K562 treated with DMSO at 1 percent for 24 hours (cell line): ENCODE results near the gene NLRP12. TPM values are rescaled to one million over a fixed set of nuclear protein-coding genes. Genes with fewer than 3 reads are reported as not detected.

ENCODE experiments used
- total RNA-seq: library from RNA; unstranded; fragments of 300-600 nt; gene quantifications from 2 replicates; pipeline ENCODE4 v1.2.3, GENCODE V29; 2022; ENCODE audit warnings: low read depth; ENCODE audit not compliant: insufficient read depth

The NLRP12 gene
- total RNA-seq, result 0.17 and 0.29 TPM in 2 replicates

DNA sequence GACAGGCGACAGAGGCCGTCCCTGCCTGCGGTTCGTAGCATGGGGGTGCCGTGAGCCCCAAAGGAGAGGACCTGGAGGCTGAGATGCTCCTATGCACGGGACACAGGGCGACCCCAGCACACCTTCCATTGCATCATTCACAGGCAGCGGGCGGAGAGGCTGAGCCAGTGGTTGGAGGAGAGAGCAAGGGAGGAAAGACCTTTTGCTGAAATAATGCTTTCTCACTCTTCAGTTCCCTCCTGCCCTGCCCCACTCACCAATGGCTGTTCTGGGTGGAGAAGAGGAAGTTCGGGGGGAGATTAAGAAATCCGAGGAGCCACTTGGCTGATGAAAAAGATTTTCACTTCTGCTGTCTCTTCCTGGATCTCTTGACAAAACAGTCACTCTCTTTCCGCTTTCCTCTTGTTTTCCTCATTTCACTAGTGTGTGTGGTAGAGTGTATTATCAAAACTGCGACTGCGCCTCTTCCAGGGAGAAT lies at the start of gene NLRP12:
NLRP12 (minus strand) TSS at position 181 of the 478 bp plus-strand sequence; CDS start at position 41, 140 bp downstream.

GRCh38 chr19:53867225-53868090 lies 43.3 kb upstream of the NLRP12 start, which contains the start of gene MYADM:
Gene MYADM, plus strand, starts transcription at chr19:53867883. Its CDS starts 5,647 bp downstream, at chr19:53873530.

Other genes starting within 250 kb of the NLRP12 start
- gene DPRX, start 192.3 kb downstream of the NLRP12 start, total RNA-seq, result not detected in 2 replicates
- gene MYADM, start 43.6 kb upstream of the NLRP12 start, total RNA-seq, result 36.2 and 59.6 TPM in 2 replicates
- 0.08 TPM in 1 of 2 replicates, not detected in the other for gene PRKCG, start 57.9 kb upstream of the NLRP12 start, total RNA-seq
- gene CACNG7, start 85.0 kb upstream of the NLRP12 start, total RNA-seq, result not detected in 2 replicates
- not detected in 2 replicates for gene CACNG8, start 138.6 kb upstream of the NLRP12 start, total RNA-seq
- not detected in 2 replicates for gene CACNG6, start 167.3 kb upstream of the NLRP12 start, total RNA-seq
- not detected in 2 replicates for gene VSTM1, start 239.6 kb upstream of the NLRP12 start, total RNA-seq